Mesothelial cell of epicardium (in vitro differentiated cells): ENCODE data around the gene ZSCAN5A. TPM values are rescaled to one million over a fixed set of nuclear protein-coding genes. Genes with fewer than 3 reads are reported as not detected.
"Not testable (repeated sequence)": the region's sequence is repeated elsewhere in the genome, so short reads cannot be mapped to it uniquely, and the experiment has no call there.

Experiments
- DNase-seq, 2 experiments: peaks; one replicate each; pipeline ENCODE4 v3.0.0; 2021; ENCODE audit warnings: low spot score in 2 of 2; ENCODE audit not compliant: unreplicated experiment in 2 of 2
- H3K27ac Mint-ChIP-seq: 2 replicates; pipeline ENCODE4 v1.8.0; 2021; ENCODE audit warnings: mixed read lengths
- H3K27me3 Mint-ChIP-seq: 2 replicates; pipeline ENCODE4 v1.8.0; 2021; ENCODE audit warnings: low read depth, mixed read lengths
- H3K36me3 Mint-ChIP-seq: 2 replicates; pipeline ENCODE4 v1.8.0; 2021; ENCODE audit warnings: mixed read lengths
- H3K4me1 Mint-ChIP-seq: 2 replicates; pipeline ENCODE4 v1.8.0; 2021; ENCODE audit warnings: mixed read lengths
- H3K4me3 Mint-ChIP-seq: 2 replicates; pipeline ENCODE4 v1.8.0; 2021; ENCODE audit warnings: mild to moderate bottlenecking, moderate library complexity, mixed read lengths
- H3K9me3 Mint-ChIP-seq: 2 replicates; pipeline ENCODE4 v1.8.0; 2021; ENCODE audit warnings: mixed read lengths
- CTCF ChIP-seq: fragments of 200-600 bp; sonication (generic); IDR thresholded peaks from one replicate; pipeline ENCODE4 v1.5.0; 2021; ENCODE audit warnings: antibody characterized with exemption; ENCODE audit not compliant: unreplicated experiment
- total RNA-seq: library from RNA; stranded (reverse); gene quantifications from 3 replicates; pipeline ENCODE4 v1.2.1, GENCODE V29; 2021

Gene ZSCAN5A
- total RNA-seq, 1 donor from 2014 or later: 15.3 TPM

GRCh38 chr19:56222901-56223300 is 91.7 kb downstream of the ZSCAN5A start:
- no peak for DNase-seq
- Mint-ChIP-seq H3K36me3 (peaks cover 23% of the 10 kb centered on the region), H3K4me3 (no peak overlapping the region), H3K27me3 (no peaks in the 10 kb centered on the region), H3K27ac (no peak overlapping the region), H3K4me1 (peaks cover 1% of the 10 kb centered on the region), H3K9me3 (peaks cover 2% of the 10 kb centered on the region)
- TF ChIP-seq CTCF: no peak

GRCh38 chr19:56221851-56222250 is 92.8 kb downstream of the ZSCAN5A start:
- Mint-ChIP-seq H3K36me3 (peaks cover 23% of the 10 kb centered on the region), H3K4me1 (peaks cover 1% of the 10 kb centered on the region), H3K9me3 (peaks cover 3% of the 10 kb centered on the region), H3K27ac (no peak overlapping the region), H3K27me3 (no peaks in the 10 kb centered on the region), H3K4me3 (no peak overlapping the region)
- DNase-seq: no peak
- no peak for TF ChIP-seq CTCF

- H3K4me3 Mint-ChIP-seq, DNase-seq, H3K4me1 Mint-ChIP-seq, H3K9me3 Mint-ChIP-seq, H3K27me3 Mint-ChIP-seq, H3K27ac Mint-ChIP-seq: not testable (repeated sequence)
- peaks cover 23% of the 10 kb centered on the region for H3K36me3 Mint-ChIP-seq
- TF ChIP-seq CTCF: peak; percentile 23
Measured at GRCh38 chr19:56221442-56221841, 93.2 kb downstream of the ZSCAN5A start.

- Mint-ChIP-seq H3K27me3 (no peaks in the 10 kb centered on the region), H3K4me3 (no peak overlapping the region), H3K9me3 (peaks cover 3% of the 10 kb centered on the region), H3K27ac (no peak overlapping the region), H3K36me3 (peaks cover 23% of the 10 kb centered on the region), H3K4me1 (peaks cover 1% of the 10 kb centered on the region)
- no peak for DNase-seq
- no peak for TF ChIP-seq CTCF
Measured at GRCh38 chr19:56218961-56219360, 95.7 kb downstream of the ZSCAN5A start.

GRCh38 chr19:56217039-56217949 is 97.3 kb downstream of the ZSCAN5A start:
- H3K4me3 Mint-ChIP-seq: peak overlapping the region; percentile 54
- H3K4me1 Mint-ChIP-seq: peaks cover 1% of the 10 kb centered on the region
- peak overlapping the region; percentile 39 for H3K27ac Mint-ChIP-seq
- H3K9me3 Mint-ChIP-seq: peaks cover 3% of the 10 kb centered on the region
- H3K27me3 Mint-ChIP-seq: no peaks in the 10 kb centered on the region
- DNase-seq: peak in 1 of 2 experiments; percentile 40
- no peak for TF ChIP-seq CTCF
- H3K36me3 Mint-ChIP-seq: peaks cover 14% of the 10 kb centered on the region
